Measurements from ENCODE around the gene MOGAT1.

Gene MOGAT1

GRCh38 chr2:222745836-222746559 is 74.5 kb downstream of the MOGAT1 start:
- H3K9me3 ChIP-seq = no peaks in the 10 kb centered on the region
- no peak overlapping the region for H3K27ac ChIP-seq
- peaks cover 0 to 16% (median 5%) of the 10 kb centered on the region in 4 donors for H3K4me1 ChIP-seq
- intact Hi-C loops (cut with DNase I; ENCODE audit: low total_unique reads) = no loop called here
- TF ChIP-seq CTCF (IDR thresholded peaks at IDR 0.05) = no peak
- DNase-seq = no peak
- H3K27me3 ChIP-seq = no peaks in the 10 kb centered on the region
- no peaks in the 10 kb centered on the region for H3K36me3 ChIP-seq
- no peak overlapping the region for H3K4me3 ChIP-seq

GRCh38 chr2:222747526-222748160 is 76.2 kb downstream of the MOGAT1 start:
- H3K4me1 ChIP-seq = peaks cover 0 to 17% (median 5%) of the 10 kb centered on the region in 4 donors
- H3K36me3 ChIP-seq = no peaks in the 10 kb centered on the region
- H3K27ac ChIP-seq = no peak overlapping the region
- intact Hi-C loops (cut with DNase I; ENCODE audit: low total_unique reads) = no loop called here
- no peak for DNase-seq
- H3K4me3 ChIP-seq = no peak overlapping the region
- H3K27me3 ChIP-seq = no peaks in the 10 kb centered on the region
- H3K9me3 ChIP-seq = no peaks in the 10 kb centered on the region
- no peak for TF ChIP-seq CTCF (IDR thresholded peaks at IDR 0.05)

- Histone ChIP-seq H3K4me3 (no peak overlapping the region), H3K4me1 (peaks cover 0 to 22% (median 14%) of the 10 kb centered on the region in 4 donors), H3K27ac (no peak overlapping the region), H3K36me3 (no peaks in the 10 kb centered on the region), H3K9me3 (no peaks in the 10 kb centered on the region), H3K27me3 (no peaks in the 10 kb centered on the region)
- no peak for TF ChIP-seq CTCF (IDR thresholded peaks at IDR 0.05)
- intact Hi-C loops (cut with DNase I; ENCODE audit: low total_unique reads) = no loop called here
- DNase-seq = no peak
Observed at GRCh38 chr2:222750533-222750932, 79.1 kb downstream of the MOGAT1 start.

GRCh38 chr2:222751238-222751637 is 79.8 kb downstream of the MOGAT1 start:
- no peaks in the 10 kb centered on the region for H3K36me3 ChIP-seq
- no peak for DNase-seq
- H3K9me3 ChIP-seq = no peaks in the 10 kb centered on the region
- H3K4me1 ChIP-seq = peaks cover 0 to 22% (median 14%) of the 10 kb centered on the region in 4 donors
- no peak overlapping the region for H3K27ac ChIP-seq
- H3K4me3 ChIP-seq = no peak overlapping the region
- intact Hi-C loops (cut with DNase I; ENCODE audit: low total_unique reads) = no loop called here
- H3K27me3 ChIP-seq = no peaks in the 10 kb centered on the region
- no peak for TF ChIP-seq CTCF (IDR thresholded peaks at IDR 0.05)

- H3K4me3 ChIP-seq = no peak overlapping the region
- DNase-seq = no peak
- intact Hi-C loops (cut with DNase I; ENCODE audit: low total_unique reads) = no loop called here
- no peak for TF ChIP-seq CTCF (IDR thresholded peaks at IDR 0.05)
- H3K27me3 ChIP-seq = no peaks in the 10 kb centered on the region
- no peaks in the 10 kb centered on the region for H3K9me3 ChIP-seq
- H3K4me1 ChIP-seq = peaks cover 0 to 22% (median 14%) of the 10 kb centered on the region in 4 donors
- no peaks in the 10 kb centered on the region for H3K36me3 ChIP-seq
- H3K27ac ChIP-seq = peak overlapping the region; percentile 49 to 66
Observed at GRCh38 chr2:222751821-222752719, 80.6 kb downstream of the MOGAT1 start.

Data from tibial artery (tissue), 4 donors.